GM10266 (cell line): Measurements from ENCODE around the gene SNX9.

Experiments used
- DNase-seq: peaks from one replicate; pipeline ENCODE4 v3.0.0; 2012; ENCODE audit errors: extremely low spot score
- CTCF ChIP-seq: IDR thresholded peaks from 2 replicates; pipeline ENCODE4 v1.5.1; 2012; ENCODE audit warnings: mild to moderate bottlenecking, low read depth; ENCODE audit not compliant: control insufficient read depth, insufficient read depth; ENCODE audit errors: missing control alignments

SNX9 gene

GRCh38 chr6:157980288-157981131 lies 157.5 kb downstream of the SNX9 start:
- peak; percentile 16 for TF ChIP-seq CTCF

GRCh38 chr6:157981132-157981394 lies 158.0 kb downstream of the SNX9 start:
- no peak for DNase-seq
- no peak for TF ChIP-seq CTCF

More at GRCh38 chr6:157980288-157981131, 157.5 kb downstream of the SNX9 start:
- DNase-seq, result peak; percentile 34

GRCh38 chr6:157981395-157982101 lies 158.5 kb downstream of the SNX9 start, which contains the start of gene SYNJ2:
Gene SYNJ2, plus strand, starts transcription at chr6:157981863. Its CDS starts 99 bp downstream, at chr6:157981962.
- DNase-seq, result peak; percentile 89
- peak; percentile 49 for TF ChIP-seq CTCF

- peak; percentile 73 for DNase-seq
- TF ChIP-seq CTCF, result no peak
Measured at GRCh38 chr6:157982102-157982562, 159.1 kb downstream of the SNX9 start.

- TF ChIP-seq CTCF, result no peak
- no peak for DNase-seq
Measured at GRCh38 chr6:157982563-157983405, 159.7 kb downstream of the SNX9 start.

GRCh38 chr6:157983406-157984119 lies 160.5 kb downstream of the SNX9 start:
- no peak for TF ChIP-seq CTCF
- DNase-seq, result no peak
